Measurements from ENCODE around the gene CLDN9. TPM values are rescaled to one million over a fixed set of nuclear protein-coding genes. Genes with fewer than 3 reads are reported as not detected.

Gene CLDN9
- total RNA-seq, 1 donor from 2014 or later, result 0.75 TPM

GRCh38 chr16:2968738-2969544 lies 43.8 kb upstream of the CLDN9 start, which contains the start of gene PAQR4:
Gene PAQR4, plus strand, starts transcription at chr16:2969348. Its CDS starts 327 bp downstream, at chr16:2969675.
- DNase-seq, result peak; percentile 93
- Histone ChIP-seq H3K27ac (no peak within 1 kb of the TSS), H3K36me3 (no peaks in the 10 kb centered on the region), H3K27me3 (peaks cover 46% of the 10 kb centered on the region), H3K4me3 (peak within 1 kb of the TSS; percentile 71), H3K9me3 (no peaks in the 10 kb centered on the region), H3K4me1 (peaks cover 36% of the 10 kb centered on the region)
- peak; percentile 92 for ATAC-seq
- intact Hi-C loops (cut with DNase I), result no loop called here
- TF ChIP-seq CTCF (IDR thresholded peaks at IDR 0.05), result no peak

GRCh38 chr16:2969545-2970521 lies 42.9 kb upstream of the CLDN9 start:
- Histone ChIP-seq H3K36me3 (no peaks in the 10 kb centered on the region), H3K27ac (no peak overlapping the region), H3K4me1 (peaks cover 28% of the 10 kb centered on the region), H3K4me3 (peak overlapping the region; percentile 71), H3K9me3 (no peaks in the 10 kb centered on the region), H3K27me3 (peaks cover 37% of the 10 kb centered on the region)
- peak; percentile 44 for TF ChIP-seq CTCF (IDR thresholded peaks at IDR 0.05)
- intact Hi-C loops (cut with DNase I), result no loop called here
- DNase-seq, result peak; percentile 89
- ATAC-seq, result peak; percentile 63

- H3K27ac ChIP-seq, result no peak overlapping the region
- H3K9me3 ChIP-seq, result no peaks in the 10 kb centered on the region
- peaks cover 22% of the 10 kb centered on the region for H3K4me1 ChIP-seq
- intact Hi-C loops (cut with DNase I), result no loop called here
- no peak for DNase-seq
- no peak for ATAC-seq
- peaks cover 29% of the 10 kb centered on the region for H3K27me3 ChIP-seq
- no peak for TF ChIP-seq CTCF (IDR thresholded peaks at IDR 0.05)
- H3K4me3 ChIP-seq, result peak overlapping the region; percentile 71
- no peaks in the 10 kb centered on the region for H3K36me3 ChIP-seq
These were observed 42.2 kb upstream of the CLDN9 start for GRCh38 chr16:2970563-2970962.

GRCh38 chr16:2971134-2971984 lies 41.4 kb upstream of the CLDN9 start:
- Histone ChIP-seq H3K36me3 (no peaks in the 10 kb centered on the region), H3K9me3 (no peaks in the 10 kb centered on the region), H3K4me3 (no peak overlapping the region), H3K27ac (no peak overlapping the region), H3K27me3 (peaks cover 22% of the 10 kb centered on the region), H3K4me1 (peaks cover 22% of the 10 kb centered on the region)
- DNase-seq (no peak), ATAC-seq (no peak)
- intact Hi-C loops (cut with DNase I), result no loop called here
- TF ChIP-seq CTCF (IDR thresholded peaks at IDR 0.05), result no peak

Data from upper lobe of right lung (tissue), 1 donor.